GM23338 (cell line): ENCODE measurements around the gene INPPL1.
"Not testable (repeated sequence)": the region's sequence is repeated elsewhere in the genome, so short reads cannot be mapped to it uniquely, and the experiment has no call there.

Source experiments
- CREB1 ChIP-seq: fragments of 250-450 bp; sonication (Bioruptor Pico); IDR thresholded peaks from 2 replicates; pipeline ENCODE4 v1.5.0; 2020; ENCODE audit warnings: low read depth, mild to moderate bottlenecking, moderate library complexity
- CTCF ChIP-seq, 2 experiments: fragments of 200-600 bp in 1 of 2; sonication (generic) in 1 of 2; conservative IDR thresholded peaks; 2 replicates each; pipeline versions ENCODE4 v1.5.1 to v1.6.1; 2016 to 2017; ENCODE audit warnings: antibody characterized with exemption in 2 of 2, low read depth in 2 of 2, mild to moderate bottlenecking in 2 of 2, moderate library complexity in 1 of 2
- EZH2 ChIP-seq: fragments of 200-600 bp; sonication (generic); IDR thresholded peaks from one replicate; pipeline ENCODE4 v1.8.0; 2017; ENCODE audit warnings: antibody characterized with exemption, mild to moderate bottlenecking, low read depth; ENCODE audit not compliant: unreplicated experiment
- EZH2phosphoT487 ChIP-seq: fragments of 200-600 bp; sonication (generic); IDR thresholded peaks from one replicate; pipeline ENCODE4 v1.8.1; 2018; ENCODE audit warnings: antibody characterized with exemption; ENCODE audit not compliant: unreplicated experiment
- JUNB ChIP-seq: IDR thresholded peaks from one replicate; pipeline ENCODE4 v1.6.1; 2016; ENCODE audit warnings: antibody characterized with exemption; ENCODE audit not compliant: unreplicated experiment
- NANOG ChIP-seq: IDR thresholded peaks from 2 replicates; pipeline ENCODE4 v1.6.1; 2016; ENCODE audit warnings: antibody characterized with exemption, borderline replicate concordance
- POLR2AphosphoS5 ChIP-seq: IDR thresholded peaks from 2 replicates; pipeline ENCODE4 v1.6.1; 2016; ENCODE audit warnings: antibody characterized with exemption, low read depth
- REST ChIP-seq: IDR thresholded peaks from one replicate; pipeline ENCODE4 v1.6.1; 2018; ENCODE audit warnings: antibody characterized with exemption; ENCODE audit not compliant: unreplicated experiment
- STAT1 ChIP-seq: IDR thresholded peaks from one replicate; pipeline ENCODE4 v1.6.1; 2016; ENCODE audit warnings: antibody characterized with exemption; ENCODE audit not compliant: unreplicated experiment
- ZNF114 ChIP-seq: fragments of 250-450 bp; sonication (Bioruptor Pico); IDR thresholded peaks from 2 replicates; pipeline ENCODE4 v1.5.0; 2020; ENCODE audit warnings: mild to moderate bottlenecking, moderate library complexity
- ZNF331 ChIP-seq: fragments of 250-450 bp; sonication (Bioruptor Pico); IDR thresholded peaks from 2 replicates; pipeline ENCODE4 v1.5.0; 2020; ENCODE audit warnings: low read depth, mild to moderate bottlenecking, moderate library complexity
- TF ChIP-seq, protein P1 (sequence below): IDR thresholded peaks from 2 replicates; pipeline ENCODE4 v1.6.1; 2016; ENCODE audit warnings: antibody characterized with exemption
- TF ChIP-seq, protein P2 (sequence below): fragments of 250-450 bp; sonication (Bioruptor Pico); IDR thresholded peaks from 2 replicates; pipeline ENCODE4 v1.5.0; 2020; ENCODE audit warnings: mild to moderate bottlenecking, moderate library complexity

DNA sequence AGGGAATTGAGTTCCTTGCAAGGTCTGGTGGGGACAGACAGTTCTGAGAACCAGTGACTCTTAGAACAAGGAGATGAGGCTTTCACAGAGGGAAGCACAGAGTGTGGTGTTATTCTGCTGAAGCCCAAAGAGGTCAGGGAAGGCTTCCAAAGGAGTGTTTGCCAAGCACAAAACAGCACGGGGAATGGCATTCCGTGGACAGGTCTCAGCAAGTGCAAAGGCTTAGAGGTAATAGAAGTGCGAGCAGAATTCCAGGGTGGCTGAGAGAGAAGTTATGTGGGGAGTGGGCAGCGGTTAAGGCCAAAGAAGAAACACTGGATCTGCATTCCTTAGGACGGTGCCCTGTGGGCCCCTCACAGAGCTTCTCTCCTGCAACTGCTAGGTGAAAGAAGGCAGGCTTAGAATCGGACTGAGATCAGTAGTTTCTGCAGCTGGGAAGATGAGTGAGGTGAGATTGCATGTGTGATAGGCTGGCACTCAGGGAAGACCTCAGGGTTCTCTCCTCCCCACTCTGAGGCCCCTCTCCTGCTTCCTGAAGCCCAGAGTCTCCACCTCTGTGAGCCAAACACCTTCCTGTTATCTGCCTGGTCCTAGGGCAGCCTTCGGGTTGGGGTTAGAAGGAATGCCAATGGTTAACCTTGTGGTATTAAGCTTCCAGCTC, 43.5 kb upstream of the INPPL1 start:
- not testable (repeated sequence) for TF ChIP-seq CTCF (conservative IDR thresholded peaks at IDR 0.05; ENCODE audit: low read depth in 2 of 2); POLR2AphosphoS5; JUNB; EZH2phosphoT487; EZH2; REST; STAT1; CREB1 (CRISPR knock-in tag); ZNF114 (CRISPR knock-in tag); NANOG; ZNF331 (CRISPR knock-in tag)
- TF ChIP-seq, protein P1, sequence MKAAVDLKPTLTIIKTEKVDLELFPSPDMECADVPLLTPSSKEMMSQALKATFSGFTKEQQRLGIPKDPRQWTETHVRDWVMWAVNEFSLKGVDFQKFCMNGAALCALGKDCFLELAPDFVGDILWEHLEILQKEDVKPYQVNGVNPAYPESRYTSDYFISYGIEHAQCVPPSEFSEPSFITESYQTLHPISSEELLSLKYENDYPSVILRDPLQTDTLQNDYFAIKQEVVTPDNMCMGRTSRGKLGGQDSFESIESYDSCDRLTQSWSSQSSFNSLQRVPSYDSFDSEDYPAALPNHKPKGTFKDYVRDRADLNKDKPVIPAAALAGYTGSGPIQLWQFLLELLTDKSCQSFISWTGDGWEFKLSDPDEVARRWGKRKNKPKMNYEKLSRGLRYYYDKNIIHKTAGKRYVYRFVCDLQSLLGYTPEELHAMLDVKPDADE = not testable (repeated sequence)
- TF ChIP-seq, protein P2, sequence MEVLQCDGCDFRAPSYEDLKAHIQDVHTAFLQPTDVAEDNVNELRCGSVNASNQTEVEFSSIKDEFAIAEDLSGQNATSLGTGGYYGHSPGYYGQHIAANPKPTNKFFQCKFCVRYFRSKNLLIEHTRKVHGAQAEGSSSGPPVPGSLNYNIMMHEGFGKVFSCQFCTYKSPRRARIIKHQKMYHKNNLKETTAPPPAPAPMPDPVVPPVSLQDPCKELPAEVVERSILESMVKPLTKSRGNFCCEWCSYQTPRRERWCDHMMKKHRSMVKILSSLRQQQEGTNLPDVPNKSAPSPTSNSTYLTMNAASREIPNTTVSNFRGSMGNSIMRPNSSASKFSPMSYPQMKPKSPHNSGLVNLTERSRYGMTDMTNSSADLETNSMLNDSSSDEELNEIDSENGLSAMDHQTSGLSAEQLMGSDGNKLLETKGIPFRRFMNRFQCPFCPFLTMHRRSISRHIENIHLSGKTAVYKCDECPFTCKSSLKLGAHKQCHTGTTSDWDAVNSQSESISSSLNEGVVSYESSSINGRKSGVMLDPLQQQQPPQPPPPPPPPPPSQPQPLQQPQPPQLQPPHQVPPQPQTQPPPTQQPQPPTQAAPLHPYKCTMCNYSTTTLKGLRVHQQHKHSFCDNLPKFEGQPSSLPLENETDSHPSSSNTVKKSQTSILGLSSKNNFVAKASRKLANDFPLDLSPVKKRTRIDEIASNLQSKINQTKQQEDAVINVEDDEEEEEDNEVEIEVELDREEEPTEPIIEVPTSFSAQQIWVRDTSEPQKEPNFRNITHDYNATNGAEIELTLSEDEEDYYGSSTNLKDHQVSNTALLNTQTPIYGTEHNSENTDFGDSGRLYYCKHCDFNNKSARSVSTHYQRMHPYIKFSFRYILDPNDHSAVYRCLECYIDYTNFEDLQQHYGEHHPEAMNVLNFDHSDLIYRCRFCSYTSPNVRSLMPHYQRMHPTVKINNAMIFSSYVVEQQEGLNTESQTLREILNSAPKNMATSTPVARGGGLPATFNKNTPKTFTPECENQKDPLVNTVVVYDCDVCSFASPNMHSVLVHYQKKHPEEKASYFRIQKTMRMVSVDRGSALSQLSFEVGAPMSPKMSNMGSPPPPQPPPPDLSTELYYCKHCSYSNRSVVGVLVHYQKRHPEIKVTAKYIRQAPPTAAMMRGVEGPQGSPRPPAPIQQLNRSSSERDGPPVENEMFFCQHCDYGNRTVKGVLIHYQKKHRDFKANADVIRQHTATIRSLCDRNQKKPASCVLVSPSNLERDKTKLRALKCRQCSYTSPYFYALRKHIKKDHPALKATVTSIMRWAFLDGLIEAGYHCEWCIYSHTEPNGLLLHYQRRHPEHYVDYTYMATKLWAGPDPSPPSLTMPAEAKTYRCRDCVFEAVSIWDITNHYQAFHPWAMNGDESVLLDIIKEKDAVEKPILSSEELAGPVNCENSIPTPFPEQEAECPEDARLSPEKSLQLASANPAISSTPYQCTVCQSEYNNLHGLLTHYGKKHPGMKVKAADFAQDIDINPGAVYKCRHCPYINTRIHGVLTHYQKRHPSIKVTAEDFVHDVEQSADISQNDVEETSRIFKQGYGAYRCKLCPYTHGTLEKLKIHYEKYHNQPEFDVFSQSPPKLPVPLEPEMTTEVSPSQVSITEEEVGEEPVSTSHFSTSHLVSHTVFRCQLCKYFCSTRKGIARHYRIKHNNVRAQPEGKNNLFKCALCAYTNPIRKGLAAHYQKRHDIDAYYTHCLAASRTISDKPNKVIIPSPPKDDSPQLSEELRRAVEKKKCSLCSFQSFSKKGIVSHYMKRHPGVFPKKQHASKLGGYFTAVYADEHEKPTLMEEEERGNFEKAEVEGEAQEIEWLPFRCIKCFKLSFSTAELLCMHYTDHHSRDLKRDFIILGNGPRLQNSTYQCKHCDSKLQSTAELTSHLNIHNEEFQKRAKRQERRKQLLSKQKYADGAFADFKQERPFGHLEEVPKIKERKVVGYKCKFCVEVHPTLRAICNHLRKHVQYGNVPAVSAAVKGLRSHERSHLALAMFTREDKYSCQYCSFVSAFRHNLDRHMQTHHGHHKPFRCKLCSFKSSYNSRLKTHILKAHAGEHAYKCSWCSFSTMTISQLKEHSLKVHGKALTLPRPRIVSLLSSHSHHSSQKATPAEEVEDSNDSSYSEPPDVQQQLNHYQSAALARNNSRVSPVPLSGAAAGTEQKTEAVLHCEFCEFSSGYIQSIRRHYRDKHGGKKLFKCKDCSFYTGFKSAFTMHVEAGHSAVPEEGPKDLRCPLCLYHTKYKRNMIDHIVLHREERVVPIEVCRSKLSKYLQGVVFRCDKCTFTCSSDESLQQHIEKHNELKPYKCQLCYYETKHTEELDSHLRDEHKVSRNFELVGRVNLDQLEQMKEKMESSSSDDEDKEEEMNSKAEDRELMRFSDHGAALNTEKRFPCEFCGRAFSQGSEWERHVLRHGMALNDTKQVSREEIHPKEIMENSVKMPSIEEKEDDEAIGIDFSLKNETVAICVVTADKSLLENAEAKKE (CRISPR knock-in tag) = not testable (repeated sequence)
